GM12865 (cell line): ENCODE measurements around the gene LAS1L.

Source experiments
- DNase-seq: peaks from one replicate; pipeline ENCODE4 v3.0.0; 2010; ENCODE audit warnings: low read depth
- H3K4me3 ChIP-seq: 2 replicates; pipeline ENCODE4 v1.5.1; 2011; ENCODE audit warnings: mild to moderate bottlenecking, low read depth, low read length, control low read depth
- CTCF ChIP-seq: IDR thresholded peaks from 2 replicates; pipeline ENCODE4 v1.5.1; 2011; ENCODE audit warnings: low read length, control low read depth, low read depth, inconsistent platforms; ENCODE audit not compliant: insufficient read depth; ENCODE audit errors: missing control alignments

LAS1L gene

DNA sequence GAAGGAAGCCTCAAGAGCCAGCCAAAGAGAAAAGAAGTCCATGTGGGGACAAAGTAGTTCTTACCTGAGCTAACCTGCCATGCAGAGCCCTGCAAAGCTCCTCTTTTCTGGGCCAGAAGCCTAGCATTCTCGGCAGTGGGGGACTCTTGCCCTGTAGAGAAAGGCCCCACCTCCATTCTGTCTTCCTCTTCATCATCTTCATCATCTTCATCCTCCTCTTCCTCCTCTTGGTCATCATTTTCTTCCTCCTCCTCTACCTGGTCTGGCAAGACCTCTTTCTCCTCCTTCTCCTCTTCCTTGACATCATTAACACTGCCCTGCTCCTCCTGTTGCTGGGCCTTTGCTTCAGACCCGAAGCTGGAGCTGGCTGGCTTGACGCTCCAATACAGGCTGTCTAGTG is 16.7 kb downstream of the LAS1L start:
- no peak for DNase-seq
- TF ChIP-seq CTCF: no peak
- H3K4me3 ChIP-seq: no peak overlapping the region

GRCh38 chrX:65516756-65517155 is 17.8 kb downstream of the LAS1L start:
- DNase-seq: no peak
- TF ChIP-seq CTCF: no peak
- no peak overlapping the region for H3K4me3 ChIP-seq

- no peak overlapping the region for H3K4me3 ChIP-seq
- no peak for DNase-seq
- TF ChIP-seq CTCF: no peak
Observed at GRCh38 chrX:65513610-65514009, 21.0 kb downstream of the LAS1L start.

DNA sequence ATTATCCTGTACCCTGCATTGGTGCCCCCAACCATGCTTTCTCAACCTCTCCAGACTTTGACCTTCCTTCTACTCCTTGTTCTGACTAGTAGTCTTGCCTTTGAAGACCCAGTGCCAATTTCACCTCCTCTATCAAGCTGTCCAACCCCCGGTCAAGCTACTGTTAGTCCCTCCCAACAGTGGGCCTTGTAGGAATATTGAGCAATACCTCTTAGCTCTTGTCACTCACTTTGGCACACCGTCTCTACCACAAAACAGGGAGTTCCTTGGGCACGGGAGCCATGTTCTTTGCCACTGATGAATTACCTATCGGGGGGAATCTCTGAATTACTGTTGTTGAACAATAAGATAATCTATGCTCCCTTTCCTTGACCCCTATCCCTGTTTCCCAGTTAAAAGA is 25.2 kb downstream of the LAS1L start:
- TF ChIP-seq CTCF: no peak
- DNase-seq: no peak
- no peak overlapping the region for H3K4me3 ChIP-seq

DNA sequence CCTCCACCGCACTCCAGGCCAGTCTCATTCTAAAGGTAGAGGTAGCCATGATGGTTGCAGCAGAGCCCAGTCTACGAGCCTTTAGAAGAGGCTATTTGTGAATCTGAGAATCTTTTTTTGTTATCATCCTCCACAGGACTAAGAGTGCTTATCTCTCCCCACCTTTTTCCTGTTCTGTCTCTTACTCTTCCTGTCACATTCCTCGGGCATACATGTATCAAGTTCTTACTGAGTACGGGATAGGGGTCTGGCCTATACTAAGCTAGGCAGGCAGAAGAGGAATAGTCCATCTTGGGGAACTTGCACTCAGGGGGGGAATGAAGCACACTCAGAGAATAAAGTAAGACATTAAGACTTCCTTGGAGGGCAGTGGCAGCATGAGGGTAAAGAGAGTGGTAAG is 25.7 kb downstream of the LAS1L start:
- TF ChIP-seq CTCF: no peak
- no peak overlapping the region for H3K4me3 ChIP-seq
- DNase-seq: no peak

- no peak overlapping the region for H3K4me3 ChIP-seq
- no peak for DNase-seq
- no peak for TF ChIP-seq CTCF
Observed at GRCh38 chrX:65502618-65503017, 32.0 kb downstream of the LAS1L start.

- TF ChIP-seq CTCF: no peak
- no peak overlapping the region for H3K4me3 ChIP-seq
- DNase-seq: no peak
Observed at GRCh38 chrX:65493431-65493830, 41.2 kb downstream of the LAS1L start.
